GM21526 (cell line): ENCODE data around the gene C1QTNF8.

ENCODE experiments used
- ATAC-seq: cut with Tn5 transposase; IDR thresholded peaks from one replicate; pipeline ENCODE4 v1.9.1; 2021; ENCODE audit warnings: moderate library complexity; ENCODE audit not compliant: unreplicated experiment, low FRiP score

C1QTNF8 gene

GRCh38 chr16:1127971-1128715, 32.1 kb upstream of the C1QTNF8 start:
- no peak for ATAC-seq

- ATAC-seq, result no peak
Measured at GRCh38 chr16:1127101-1127500, 31.1 kb upstream of the C1QTNF8 start.

- ATAC-seq, result no peak
Measured at GRCh38 chr16:1126586-1126985, 30.5 kb upstream of the C1QTNF8 start.

GRCh38 chr16:1126044-1126443, 30.0 kb upstream of the C1QTNF8 start:
- no peak for ATAC-seq

- ATAC-seq, result no peak
Measured at GRCh38 chr16:1125471-1125870, 29.4 kb upstream of the C1QTNF8 start.

- no peak for ATAC-seq
Measured at GRCh38 chr16:1124795-1125194, 28.8 kb upstream of the C1QTNF8 start.

GRCh38 chr16:1124291-1124690, 28.2 kb upstream of the C1QTNF8 start:
- no peak for ATAC-seq

GRCh38 chr16:1123525-1124230, 27.6 kb upstream of the C1QTNF8 start:
- ATAC-seq, result no peak

- no peak for ATAC-seq
Measured at GRCh38 chr16:1122398-1122765, 26.3 kb upstream of the C1QTNF8 start.

- ATAC-seq, result no peak
Measured at GRCh38 chr16:1121601-1122397, 25.8 kb upstream of the C1QTNF8 start.

- ATAC-seq, result no peak
Measured at GRCh38 chr16:1121009-1121408, 25.0 kb upstream of the C1QTNF8 start.

GRCh38 chr16:1120577-1120941, 24.5 kb upstream of the C1QTNF8 start:
- ATAC-seq, result no peak

- ATAC-seq, result no peak
Measured at GRCh38 chr16:1119766-1120576, 23.9 kb upstream of the C1QTNF8 start.

GRCh38 chr16:1119129-1119528, 23.1 kb upstream of the C1QTNF8 start:
- ATAC-seq, result no peak

GRCh38 chr16:1117926-1118325, 21.9 kb upstream of the C1QTNF8 start:
- no peak for ATAC-seq

- no peak for ATAC-seq
Measured at GRCh38 chr16:1117176-1117900, 21.3 kb upstream of the C1QTNF8 start.

GRCh38 chr16:1116693-1117077, 20.6 kb upstream of the C1QTNF8 start:
- no peak for ATAC-seq

GRCh38 chr16:1113889-1114526, 18.0 kb upstream of the C1QTNF8 start:
- no peak for ATAC-seq

GRCh38 chr16:1113489-1113888, 17.4 kb upstream of the C1QTNF8 start:
- no peak for ATAC-seq
